HG02973 (cell line): ENCODE results near the gene FPR2.

Source experiments
- ATAC-seq: cut with Tn5 transposase; IDR thresholded peaks from one replicate; pipeline ENCODE4 v1.9.1; 2021; ENCODE audit warnings: moderate library complexity; ENCODE audit not compliant: unreplicated experiment

Gene FPR2

GRCh38 chr19:51781999-51782398, 21.0 kb downstream of the FPR2 start:
- no peak for ATAC-seq

DNA sequence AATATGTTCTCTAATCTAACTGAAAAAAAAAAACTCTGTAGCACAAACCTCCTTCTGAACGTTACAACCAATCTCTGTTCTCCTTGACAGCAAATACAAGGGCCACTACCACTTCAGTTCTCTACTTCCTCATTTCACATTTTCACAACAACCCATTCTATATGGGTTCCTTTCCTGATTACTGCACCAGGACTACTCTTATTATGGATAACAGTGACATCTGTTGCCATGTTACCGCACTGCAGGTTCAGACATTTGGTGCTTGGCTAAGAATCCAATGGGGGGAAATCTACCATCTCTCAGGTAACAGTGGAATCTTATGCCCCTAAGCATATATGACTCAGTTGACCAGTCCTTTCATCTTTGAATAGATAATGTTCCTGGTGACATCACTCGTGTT, 22.4 kb downstream of the FPR2 start:
- no peak for ATAC-seq

GRCh38 chr19:51784109-51784785, 23.3 kb downstream of the FPR2 start:
- ATAC-seq = no peak

- no peak for ATAC-seq
Observed at GRCh38 chr19:51784922-51785690, 24.1 kb downstream of the FPR2 start.

GRCh38 chr19:51786646-51787494, 25.9 kb downstream of the FPR2 start:
- no peak for ATAC-seq

GRCh38 chr19:51788029-51788428, 27.0 kb downstream of the FPR2 start:
- no peak for ATAC-seq

DNA sequence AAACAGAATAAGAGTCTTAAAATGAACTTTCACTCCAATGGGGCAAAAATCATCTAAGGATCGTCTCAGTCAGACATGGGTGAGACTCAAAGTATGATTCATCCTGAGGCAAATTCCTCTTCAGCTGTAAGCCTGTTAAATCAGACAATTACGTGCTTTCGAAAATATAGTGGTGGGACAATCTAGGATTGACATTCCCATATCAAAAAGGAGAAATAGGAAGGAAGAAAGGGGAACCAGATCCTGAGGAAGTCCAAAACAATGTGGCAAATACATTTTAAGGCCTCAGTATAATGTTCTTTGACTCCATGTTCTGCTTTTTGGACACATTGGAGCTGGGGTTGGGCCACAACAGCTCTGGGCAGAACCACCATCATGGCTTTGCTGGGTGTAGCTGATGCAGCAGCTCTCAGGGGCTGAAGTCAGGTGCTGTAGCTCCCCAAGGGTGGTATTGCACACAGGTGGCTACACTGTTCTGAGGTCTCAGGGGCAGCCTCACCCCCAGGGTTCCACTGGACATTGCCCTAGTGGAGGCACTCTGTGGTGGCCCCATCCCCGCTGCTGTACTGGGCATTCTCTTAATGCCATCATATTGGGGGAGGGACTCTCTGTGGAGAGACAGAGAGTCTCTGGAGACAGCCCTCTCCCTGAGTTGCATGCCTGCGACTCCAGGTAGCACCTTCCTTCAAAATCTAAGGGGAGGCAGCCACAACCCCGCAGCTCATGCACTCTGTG, 28.2 kb downstream of the FPR2 start:
- no peak for ATAC-seq

DNA sequence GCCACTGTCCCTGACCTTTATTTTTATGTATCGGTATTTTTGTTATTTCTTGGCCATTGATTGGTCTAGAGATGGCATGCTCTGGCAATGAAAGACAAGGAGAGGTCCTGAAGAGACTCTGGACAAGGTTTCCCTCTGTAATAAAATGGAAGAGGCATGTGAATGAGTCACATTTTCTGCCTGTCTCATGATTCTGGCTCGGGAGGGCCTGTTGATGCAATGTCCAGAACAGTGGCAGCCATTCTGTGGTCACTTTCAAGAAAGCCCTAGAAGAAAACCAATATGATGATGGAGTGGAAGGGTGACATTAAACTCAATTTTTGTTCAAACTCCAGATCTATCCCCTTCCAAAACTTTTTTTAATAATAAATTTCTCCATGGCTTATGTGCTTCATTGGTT, 32.0 kb downstream of the FPR2 start:
- ATAC-seq = no peak

DNA sequence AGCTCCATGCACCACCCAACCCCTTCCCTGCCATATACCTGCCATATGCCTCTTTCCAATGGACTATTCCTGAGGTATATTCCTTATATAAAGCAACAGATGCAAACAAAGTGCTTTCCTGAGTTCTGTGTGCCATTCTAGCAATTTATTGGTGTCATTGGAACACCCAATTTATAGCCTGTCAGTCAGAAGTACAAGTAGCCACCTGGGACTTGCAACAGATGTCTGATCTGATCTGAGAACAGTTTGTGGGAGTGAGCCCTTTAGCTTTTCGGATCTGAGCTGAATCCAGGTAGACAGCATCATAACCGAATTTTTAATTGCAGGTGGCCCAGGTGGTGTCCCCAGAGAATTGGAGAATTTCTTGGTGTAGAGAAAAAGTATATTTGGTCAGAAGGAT, 33.0 kb downstream of the FPR2 start:
- ATAC-seq = no peak

DNA sequence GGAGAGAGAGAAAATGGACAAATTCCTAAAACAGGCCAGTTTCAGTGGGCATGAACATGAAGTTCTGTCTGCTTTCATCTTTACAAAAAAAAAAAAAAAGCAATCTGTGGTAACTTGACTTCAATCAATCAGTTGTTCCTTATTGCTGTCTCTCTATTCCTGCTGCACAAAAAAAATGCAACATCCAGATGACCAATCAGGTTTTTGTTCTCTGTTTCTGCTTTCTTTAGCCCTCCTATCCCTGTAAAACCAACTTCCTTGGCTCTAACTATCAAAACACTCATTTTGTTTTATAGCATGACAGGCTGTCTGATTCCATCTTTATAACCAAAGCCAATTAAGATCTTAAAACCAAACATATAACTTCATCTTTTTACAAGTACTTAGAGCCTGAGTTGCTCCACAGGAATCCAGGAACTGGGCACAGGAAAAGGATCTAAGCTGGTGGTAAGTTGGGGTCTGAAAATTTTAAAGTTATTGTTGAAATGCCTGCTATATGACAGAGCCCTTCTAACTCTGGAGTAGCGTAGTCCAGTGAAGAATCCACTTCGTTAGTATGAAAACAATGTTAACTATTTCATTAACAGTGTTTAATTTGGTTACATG, 34.0 kb downstream of the FPR2 start, which contains the start of gene FPR3:
FPR3 (plus strand) TSS at position 273 of the 606 bp plus-strand sequence. CDS start 28,592 bp downstream, outside the sequence.
- ATAC-seq = no peak

GRCh38 chr19:51796195-51796679, 35.3 kb downstream of the FPR2 start:
- no peak for ATAC-seq

GRCh38 chr19:51797480-51797879, 36.5 kb downstream of the FPR2 start:
- ATAC-seq = no peak

- ATAC-seq = no peak
Observed at GRCh38 chr19:51798062-51798461, 37.1 kb downstream of the FPR2 start.

DNA sequence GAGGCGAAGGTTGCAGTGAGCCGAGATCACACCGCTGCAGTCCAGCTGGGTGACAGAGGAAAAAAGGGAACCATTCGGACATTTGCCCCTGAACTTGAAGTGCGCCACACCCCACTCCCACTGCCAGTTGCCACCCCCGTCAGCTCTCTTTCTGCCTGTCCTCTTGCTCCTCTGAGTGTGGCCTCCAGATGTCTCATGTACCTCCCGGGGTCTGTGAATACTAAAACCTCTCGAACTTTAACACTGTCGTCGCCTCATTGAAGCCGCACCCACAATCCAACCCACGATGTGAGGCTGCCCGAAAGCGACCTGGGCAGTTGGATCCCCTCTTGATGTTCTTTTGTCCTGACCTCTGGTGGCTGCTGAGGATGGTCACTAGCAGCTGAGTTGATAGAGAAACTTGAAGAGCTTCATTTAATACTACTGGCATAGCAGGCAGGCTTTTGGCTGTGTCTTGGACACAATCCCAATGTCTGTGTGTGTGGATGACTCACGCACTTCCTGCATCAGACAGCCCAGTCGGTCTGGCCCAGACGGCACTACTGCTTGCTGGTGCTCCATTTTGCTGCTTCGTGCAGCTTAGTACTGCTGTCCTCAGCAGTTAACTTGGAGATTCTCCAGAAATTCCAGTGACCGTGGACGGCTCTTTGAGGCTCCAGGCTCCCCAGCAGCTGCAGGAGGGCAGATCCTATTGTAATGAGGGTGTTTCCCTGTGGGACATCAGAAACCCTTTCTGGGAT, 38.2 kb downstream of the FPR2 start:
- ATAC-seq = no peak

DNA sequence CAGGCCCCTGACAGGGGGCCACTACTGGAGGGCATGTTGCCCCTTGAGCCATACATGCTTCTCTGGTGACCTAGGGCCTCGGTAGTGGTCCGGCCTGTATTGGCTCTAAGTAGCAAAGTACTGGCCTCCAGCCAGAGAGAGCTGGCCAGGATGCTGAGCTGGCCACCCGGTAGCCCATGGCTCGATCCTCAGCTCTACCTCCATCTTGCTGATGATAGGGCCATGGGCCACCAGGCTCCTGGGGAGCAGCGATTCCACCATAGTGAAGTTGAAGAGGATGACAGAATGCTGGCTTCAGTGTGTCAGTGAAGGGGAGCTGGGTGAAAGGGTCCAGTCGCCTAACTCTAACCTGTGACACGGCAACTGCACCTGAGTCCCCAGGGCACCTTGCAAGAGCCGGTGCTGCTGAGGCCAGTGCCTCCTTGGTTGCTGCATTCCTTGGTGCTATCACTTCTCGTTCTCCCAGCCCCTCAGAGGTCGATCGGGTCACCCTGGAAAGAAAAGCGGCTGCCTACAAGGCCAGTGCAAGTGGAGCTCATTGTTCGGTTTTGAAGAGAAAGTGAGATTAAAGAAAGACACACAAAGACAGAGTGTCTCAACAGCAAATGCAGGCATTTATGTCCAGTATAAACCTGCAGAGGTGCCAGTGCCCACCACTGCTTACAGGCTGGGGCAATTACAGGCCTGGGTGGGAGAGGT, 38.9 kb downstream of the FPR2 start:
- no peak for ATAC-seq

GRCh38 chr19:51800473-51801244, 39.7 kb downstream of the FPR2 start:
- no peak for ATAC-seq

DNA sequence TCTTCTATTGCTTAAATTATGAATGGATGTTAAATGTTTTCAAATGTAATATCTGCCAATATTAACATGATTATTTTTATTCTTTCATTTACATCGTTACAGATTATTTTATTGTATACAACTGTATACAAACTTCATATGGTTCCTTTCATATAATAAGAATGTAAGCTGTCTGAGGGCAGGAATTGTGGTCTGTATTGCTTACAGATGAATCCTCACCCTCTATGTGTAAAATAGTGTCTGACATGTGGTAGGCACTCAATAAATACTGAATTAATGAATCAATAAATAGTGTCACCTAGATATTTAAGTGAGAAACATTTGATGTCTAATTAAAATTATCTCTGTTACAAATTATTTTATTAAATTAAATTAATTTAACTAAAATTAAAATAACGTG, 41.8 kb downstream of the FPR2 start:
- ATAC-seq = no peak

DNA sequence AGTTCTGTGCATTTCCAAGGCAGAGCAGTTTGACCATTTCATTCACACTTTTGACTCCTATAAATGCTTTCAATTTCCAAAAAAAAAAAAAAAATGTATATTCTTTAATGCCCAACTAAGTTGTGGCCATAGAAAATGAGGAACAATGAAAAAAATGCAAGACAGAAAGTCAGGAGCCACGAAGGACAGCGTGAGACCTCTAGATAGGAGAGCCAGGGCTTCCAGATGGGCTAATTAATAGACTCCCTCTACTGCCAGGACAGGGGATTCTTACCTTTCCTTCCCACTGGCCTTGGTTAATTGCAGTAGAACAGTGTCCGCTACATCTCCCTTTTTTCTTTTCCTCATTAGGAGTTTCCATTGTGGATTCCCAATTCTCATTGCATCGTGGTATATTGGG, 42.5 kb downstream of the FPR2 start:
- no peak for ATAC-seq
